Neural progenitor cell (in vitro differentiated cells): ENCODE data around the gene ZNF558. TPM values are rescaled to one million over a fixed set of nuclear protein-coding genes. Genes with fewer than 3 reads are reported as not detected.

ENCODE experiments used
- DNase-seq: peaks from one replicate; pipeline ENCODE4 v3.0.0-alpha.2; 2016; ENCODE audit warnings: low spot score
- H2AFZ ChIP-seq: fragments of 200-600 bp; sonication (generic); replicated peaks from 2 replicates; pipeline ENCODE4 v1.6.1; 2016; ENCODE audit warnings: antibody characterized with exemption
- H3F3A ChIP-seq: fragments of 200-600 bp; sonication (generic); 2 replicates; pipeline ENCODE4 v1.6.1; 2016; ENCODE audit warnings: antibody characterized with exemption, low read depth
- H3K27ac ChIP-seq: fragments of 200-600 bp; sonication (generic); 2 replicates; pipeline ENCODE4 v1.5.1; 2016; ENCODE audit warnings: mild to moderate bottlenecking
- H3K27me3 ChIP-seq: fragments of 200-600 bp; sonication (generic); 2 replicates; pipeline ENCODE4 v1.6.1; 2016; ENCODE audit warnings: mild to moderate bottlenecking, moderate library complexity
- H3K36me3 ChIP-seq: fragments of 200-600 bp; sonication (generic); 2 replicates; pipeline ENCODE4 v1.5.1; 2016
- H3K4me1 ChIP-seq: fragments of 200-600 bp; sonication (generic); 2 replicates; pipeline ENCODE4 v1.6.1; 2016; ENCODE audit warnings: mixed run types
- H3K4me2 ChIP-seq: fragments of 200-600 bp; sonication (generic); 2 replicates; pipeline ENCODE4 v1.6.1; 2016
- H3K4me3 ChIP-seq: fragments of 200-600 bp; sonication (generic); 2 replicates; pipeline ENCODE4 v1.5.1; 2016
- H3K79me2 ChIP-seq: fragments of 200-600 bp; sonication (generic); 2 replicates; pipeline ENCODE4 v1.6.1; 2016; ENCODE audit warnings: low read depth
- H3K9ac ChIP-seq: fragments of 200-600 bp; sonication (generic); 2 replicates; pipeline ENCODE4 v1.6.1; 2016
- H3K9me3 ChIP-seq: fragments of 200-600 bp; sonication (generic); 2 replicates; pipeline ENCODE4 v1.5.1; 2016; ENCODE audit warnings: low read depth
- H4K20me1 ChIP-seq: fragments of 200-600 bp; sonication (generic); 2 replicates; pipeline ENCODE4 v1.6.1; 2016; ENCODE audit warnings: low read depth
- H3K27ac Mint-ChIP-seq: 3 replicates; pipeline ENCODE4 v1.8.0; 2021; ENCODE audit warnings: mixed read lengths
- H3K27me3 Mint-ChIP-seq: 2 replicates; pipeline ENCODE4 v1.8.0; 2022; ENCODE audit warnings: low read depth, mild to moderate bottlenecking, inconsistent platforms, moderate library complexity, mixed read lengths; ENCODE audit not compliant: insufficient read depth
- H3K36me3 Mint-ChIP-seq: 3 replicates; pipeline ENCODE4 v1.8.0; 2021; ENCODE audit warnings: mixed read lengths
- H3K4me1 Mint-ChIP-seq: 3 replicates; pipeline ENCODE4 v1.8.0; 2021; ENCODE audit warnings: mixed read lengths
- H3K4me3 Mint-ChIP-seq: 3 replicates; pipeline ENCODE4 v1.8.0; 2021; ENCODE audit warnings: mild to moderate bottlenecking, moderate library complexity, mixed read lengths
- H3K9me3 Mint-ChIP-seq: 3 replicates; pipeline ENCODE4 v1.8.0; 2020; ENCODE audit warnings: mixed read lengths
- EZH2 ChIP-seq: fragments of 200-600 bp; sonication (generic); IDR thresholded peaks from 2 replicates; pipeline ENCODE4 v1.6.1; 2017; ENCODE audit warnings: antibody characterized with exemption, mild to moderate bottlenecking, moderate library complexity
- EZH2phosphoT487 ChIP-seq: fragments of 200-600 bp; sonication (generic); IDR thresholded peaks from 2 replicates; pipeline ENCODE4 v1.6.1; 2017; ENCODE audit warnings: antibody characterized with exemption
- total RNA-seq: library from RNA; depleted of rRNA; stranded (reverse); fragments of >200 nt; gene quantifications from 2 replicates; pipeline ENCODE4 v1.2.3, GENCODE V29; 2015; ENCODE audit warnings: low replicate concordance
- TF ChIP-seq, protein P1 (sequence below): fragments of 200-600 bp; sonication (generic); IDR thresholded peaks from 2 replicates; pipeline ENCODE4 v1.5.1; 2017; ENCODE audit warnings: antibody characterized with exemption, mild to moderate bottlenecking

The ZNF558 gene
- 59.0 and 59.4 TPM in 2 replicates for total RNA-seq

- Histone ChIP-seq H3K9me3 (peaks cover 5% of the 10 kb centered on the region), H3K27me3 (no peaks in the 10 kb centered on the region), H3K4me2 (peak within 1 kb of the TSS; percentile 87), H3F3A (peaks cover 5% of the 10 kb centered on the region), H3K4me3 (peak within 1 kb of the TSS; percentile 85), H3K9ac (peak within 1 kb of the TSS; percentile 67), H3K79me2 (no peaks in the 10 kb centered on the region), H3K27ac (no peak within 1 kb of the TSS), H3K36me3 (no peaks in the 10 kb centered on the region), H3K4me1 (no peaks in the 10 kb centered on the region), H4K20me1 (no peaks in the 10 kb centered on the region), H2AFZ (peak within 1 kb of the TSS; percentile 100)
- peaks cover 7% of the 10 kb centered on the region for H3K4me1 Mint-ChIP-seq
- H3K36me3 Mint-ChIP-seq, result peaks cover 17% of the 10 kb centered on the region
- H3K27ac Mint-ChIP-seq, result peak within 1 kb of the TSS; percentile 90
- peak; percentile 97 for DNase-seq
- peaks cover 4% of the 10 kb centered on the region for H3K27me3 Mint-ChIP-seq
- H3K9me3 Mint-ChIP-seq, result peaks cover 9% of the 10 kb centered on the region
- TF ChIP-seq EZH2phosphoT487 (no peak), EZH2 (no peak)
- TF ChIP-seq, protein P1, sequence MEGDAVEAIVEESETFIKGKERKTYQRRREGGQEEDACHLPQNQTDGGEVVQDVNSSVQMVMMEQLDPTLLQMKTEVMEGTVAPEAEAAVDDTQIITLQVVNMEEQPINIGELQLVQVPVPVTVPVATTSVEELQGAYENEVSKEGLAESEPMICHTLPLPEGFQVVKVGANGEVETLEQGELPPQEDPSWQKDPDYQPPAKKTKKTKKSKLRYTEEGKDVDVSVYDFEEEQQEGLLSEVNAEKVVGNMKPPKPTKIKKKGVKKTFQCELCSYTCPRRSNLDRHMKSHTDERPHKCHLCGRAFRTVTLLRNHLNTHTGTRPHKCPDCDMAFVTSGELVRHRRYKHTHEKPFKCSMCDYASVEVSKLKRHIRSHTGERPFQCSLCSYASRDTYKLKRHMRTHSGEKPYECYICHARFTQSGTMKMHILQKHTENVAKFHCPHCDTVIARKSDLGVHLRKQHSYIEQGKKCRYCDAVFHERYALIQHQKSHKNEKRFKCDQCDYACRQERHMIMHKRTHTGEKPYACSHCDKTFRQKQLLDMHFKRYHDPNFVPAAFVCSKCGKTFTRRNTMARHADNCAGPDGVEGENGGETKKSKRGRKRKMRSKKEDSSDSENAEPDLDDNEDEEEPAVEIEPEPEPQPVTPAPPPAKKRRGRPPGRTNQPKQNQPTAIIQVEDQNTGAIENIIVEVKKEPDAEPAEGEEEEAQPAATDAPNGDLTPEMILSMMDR, result no peak
- H3K4me3 Mint-ChIP-seq, result peak within 1 kb of the TSS; percentile 92
These were observed at the start of gene ZNF558, which contains the start of gene MBD3L1 for GRCh38 chr19:8832132-8833021. TSS of gene ZNF558 (minus strand) at chr19:8832304. CDS start at chr19:8822659, 9,645 bp downstream. TSS of gene MBD3L1 (plus strand) at chr19:8832377. CDS start at chr19:8842679, 10,302 bp downstream.

GRCh38 chr19:8881512-8881911, 49.4 kb upstream of the ZNF558 start:
- H2AFZ ChIP-seq, result no peak overlapping the region
- no peaks in the 10 kb centered on the region for H3K79me2 ChIP-seq
- no peak overlapping the region for H3K27ac ChIP-seq
- H3F3A ChIP-seq, result no peaks in the 10 kb centered on the region
- Mint-ChIP-seq H3K9me3 (peaks cover 24% of the 10 kb centered on the region), H3K27me3 (peaks cover 2% of the 10 kb centered on the region), H3K36me3 (no peaks in the 10 kb centered on the region), H3K27ac (no peak overlapping the region), H3K4me3 (no peak overlapping the region), H3K4me1 (no peaks in the 10 kb centered on the region)
- H3K9ac ChIP-seq, result no peak overlapping the region
- H3K4me3 ChIP-seq, result no peak overlapping the region
- H3K27me3 ChIP-seq, result no peaks in the 10 kb centered on the region
- no peaks in the 10 kb centered on the region for H3K4me1 ChIP-seq
- no peak for DNase-seq
- no peaks in the 10 kb centered on the region for H3K9me3 ChIP-seq
- no peak for TF ChIP-seq EZH2phosphoT487
- no peak for TF ChIP-seq EZH2
- TF ChIP-seq, protein P1, result no peak
- no peaks in the 10 kb centered on the region for H4K20me1 ChIP-seq
- H3K36me3 ChIP-seq, result no peaks in the 10 kb centered on the region
- H3K4me2 ChIP-seq, result no peak overlapping the region

DNA sequence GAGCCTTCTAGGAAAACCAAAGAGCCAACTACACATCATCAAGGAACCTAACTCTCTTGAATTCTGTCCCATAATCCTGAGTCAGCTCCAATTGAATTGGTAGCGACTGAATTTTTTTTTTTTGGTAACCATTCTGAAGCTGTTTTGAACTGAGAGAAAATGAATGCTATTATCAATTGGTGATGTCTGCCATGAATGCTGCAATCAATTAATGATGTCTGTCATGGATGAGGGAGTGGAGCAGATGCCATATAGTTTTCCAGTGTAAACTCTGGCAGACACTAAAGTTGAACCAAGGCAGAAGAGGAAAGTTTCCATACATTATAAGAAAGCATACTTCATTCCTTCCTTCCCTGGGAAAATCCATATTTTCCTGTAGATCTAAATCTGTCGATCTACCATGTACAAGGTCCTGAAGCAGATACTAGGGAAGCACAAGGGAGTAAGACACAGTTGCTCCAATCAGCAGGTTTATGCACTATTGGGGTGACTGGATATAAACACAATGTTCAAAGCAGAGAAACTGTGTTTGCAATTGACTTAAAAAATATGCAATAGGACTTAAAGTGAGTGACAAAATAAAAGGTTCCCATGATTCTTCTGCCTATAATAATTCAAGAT, 48.9 kb upstream of the ZNF558 start:
- H3K27ac ChIP-seq, result no peak overlapping the region
- H3K4me3 ChIP-seq, result no peak overlapping the region
- no peaks in the 10 kb centered on the region for H3K9me3 ChIP-seq
- no peaks in the 10 kb centered on the region for H3K4me1 Mint-ChIP-seq
- no peaks in the 10 kb centered on the region for H3K36me3 Mint-ChIP-seq
- no peak overlapping the region for H2AFZ ChIP-seq
- no peaks in the 10 kb centered on the region for H3F3A ChIP-seq
- H3K4me3 Mint-ChIP-seq, result no peak overlapping the region
- DNase-seq, result no peak
- H3K27me3 Mint-ChIP-seq, result peaks cover 2% of the 10 kb centered on the region
- H3K36me3 ChIP-seq, result no peaks in the 10 kb centered on the region
- H3K9ac ChIP-seq, result no peak overlapping the region
- H3K27me3 ChIP-seq, result no peaks in the 10 kb centered on the region
- TF ChIP-seq EZH2 (no peak), EZH2phosphoT487 (no peak)
- TF ChIP-seq, protein P1, result no peak
- H3K79me2 ChIP-seq, result no peaks in the 10 kb centered on the region
- no peaks in the 10 kb centered on the region for H4K20me1 ChIP-seq
- no peaks in the 10 kb centered on the region for H3K4me1 ChIP-seq
- no peak overlapping the region for H3K27ac Mint-ChIP-seq
- peaks cover 24% of the 10 kb centered on the region for H3K9me3 Mint-ChIP-seq
- no peak overlapping the region for H3K4me2 ChIP-seq
